H1 (cell line): ENCODE data around the gene PVALB. TPM values are rescaled to one million over a fixed set of nuclear protein-coding genes. Genes with fewer than 3 reads are reported as not detected.

Experiments used
- CTCF ChIA-PET: fragments of 300-600 bp; sonication (Branson Sonifier 250); formaldehyde crosslinking; loops from one replicate; lab custom pipeline; 2021; ENCODE audit not compliant: partially characterized antibody; lab: Charles Lee
- POLR2A ChIA-PET: fragments of 300-600 bp; sonication (Branson Sonifier 250); formaldehyde crosslinking; loops from one replicate; lab custom pipeline; 2021; ENCODE audit warnings: inconsistent platforms; ENCODE audit not compliant: partially characterized antibody; lab: Charles Lee
- DNase-seq, 2 experiments: peaks; one replicate each; pipeline versions ENCODE4 v3.0.0 to v3.0.0-alpha.2; 2010 to 2022; ENCODE audit warnings: low spot score in 2 of 2, low read depth in 1 of 2, mixed read lengths in 1 of 2
- FAIRE-seq: peaks from 2 replicates; lab custom pipeline; 2011; peaks lifted over from hg19 to GRCh38; lab: Jason Lieb, UNC
- H2AFZ ChIP-seq: 2 replicates; pipeline ENCODE4 v1.8.1; 2012; ENCODE audit warnings: low read length, inconsistent platforms
- H2AK5ac ChIP-seq: 2 replicates; pipeline ENCODE4 v1.6.1; 2013; ENCODE audit warnings: low read depth, low read length
- H2BK120ac ChIP-seq: replicated peaks from 2 replicates; pipeline ENCODE3; 2013; ENCODE audit warnings: low read depth, low read length, inconsistent platforms
- H2BK12ac ChIP-seq: 2 replicates; pipeline ENCODE4 v1.6.1; 2013; ENCODE audit warnings: low read depth, low read length
- H2BK15ac ChIP-seq: 2 replicates; pipeline ENCODE4 v1.6.1; 2013; ENCODE audit warnings: low read length
- H2BK20ac ChIP-seq: 2 replicates; pipeline ENCODE4 v1.6.1; 2013; ENCODE audit warnings: low read length
- H2BK5ac ChIP-seq: 2 replicates; pipeline ENCODE4 v1.6.1; 2013; ENCODE audit warnings: low read depth, low read length
- H3K14ac ChIP-seq: 2 replicates; pipeline ENCODE4 v1.6.1; 2013; ENCODE audit warnings: inconsistent platforms; ENCODE audit not compliant: insufficient read length
- H3K18ac ChIP-seq: 2 replicates; pipeline ENCODE4 v1.6.1; 2013; ENCODE audit warnings: low read length; ENCODE audit errors: extremely low read depth
- H3K23ac ChIP-seq: 2 replicates; pipeline ENCODE4 v1.6.1; 2013; ENCODE audit warnings: inconsistent platforms; ENCODE audit not compliant: insufficient read length
- H3K23me2 ChIP-seq: 2 replicates; pipeline ENCODE4 v1.6.1; 2013; ENCODE audit warnings: low read depth, low read length
- H3K27ac ChIP-seq: 2 replicates; pipeline ENCODE4 v1.6.1; 2011; ENCODE audit warnings: low read depth, low read length, inconsistent platforms
- H3K27me3 ChIP-seq, 4 experiments: replicated peaks in 1 of 4; 1 replicate in 1 of 4; 2 replicates in 3 of 4; pipeline versions ENCODE4 v1.6.1 to v1.8.1; 2011 to 2013; ENCODE audit warnings: low read length in 3 of 4, mild to moderate bottlenecking in 3 of 4, inconsistent platforms in 2 of 4, mixed read lengths in 2 of 4, moderate library complexity in 1 of 4; ENCODE audit not compliant: control insufficient read depth in 3 of 4, insufficient read depth in 3 of 4; ENCODE audit errors: extremely low read depth in 1 of 4
- H3K36me3 ChIP-seq, 4 experiments: 2 replicates each; pipeline versions ENCODE4 v1.6.1 to v1.8.1; 2011 to 2013; ENCODE audit warnings: mild to moderate bottlenecking in 4 of 4, low read length in 3 of 4, moderate library complexity in 2 of 4, control low read depth in 1 of 4, inconsistent platforms in 1 of 4; ENCODE audit not compliant: insufficient read depth in 4 of 4, control insufficient read depth in 2 of 4
- H3K4ac ChIP-seq: replicated peaks from 2 replicates; pipeline ENCODE3; 2013; ENCODE audit warnings: low read length, low read depth, mixed read lengths, inconsistent platforms; ENCODE audit not compliant: insufficient read length
- H3K4me1 ChIP-seq, 4 experiments: replicated peaks in 1 of 4; 1 replicate in 1 of 4; 2 replicates in 3 of 4; pipeline versions ENCODE4 v1.6.1 to v1.8.1; 2011 to 2013; ENCODE audit warnings: low read length in 3 of 4, inconsistent platforms in 2 of 4, mixed read lengths in 1 of 4; ENCODE audit not compliant: insufficient read depth in 4 of 4, control insufficient read depth in 3 of 4
- H3K4me2 ChIP-seq, 2 experiments: 2 replicates each; pipeline versions ENCODE4 v1.6.1 to v1.8.1; 2011 to 2013; ENCODE audit warnings: low read depth in 2 of 2, low read length in 2 of 2, control low read depth in 1 of 2, inconsistent platforms in 1 of 2, mild to moderate bottlenecking in 1 of 2; ENCODE audit not compliant: insufficient read depth in 1 of 2
- H3K4me3 ChIP-seq, 4 experiments: fragments of 200-600, 300-600 bp in 1 of 4; sonication (generic), shearing (Covaris generic), sonication (Bioruptor Twin) in 1 of 4; 2 replicates each; pipeline versions ENCODE4 v1.5.1 to v1.8.1; 2011 to 2016; ENCODE audit warnings: low read length in 4 of 4, low read depth in 3 of 4, control low read depth in 2 of 4, inconsistent platforms in 2 of 4, mild to moderate bottlenecking in 2 of 4, mixed read lengths in 1 of 4, moderate library complexity in 1 of 4; ENCODE audit not compliant: insufficient read depth in 2 of 4; ENCODE audit errors: extremely low read depth in 1 of 4
- H3K56ac ChIP-seq: replicated peaks from 2 replicates; pipeline ENCODE3; 2013; ENCODE audit warnings: low read depth, mild to moderate bottlenecking, mixed read lengths, low read length, inconsistent platforms; ENCODE audit not compliant: insufficient read length
- H3K79me1 ChIP-seq: 2 replicates; pipeline ENCODE4 v1.6.1; 2013; ENCODE audit warnings: low read depth, low read length, control low read depth
- H3K79me2 ChIP-seq, 2 experiments: 2 replicates each; pipeline versions ENCODE4 v1.6.1 to v1.8.1; 2012 to 2013; ENCODE audit warnings: low read length in 2 of 2, mild to moderate bottlenecking in 2 of 2, inconsistent platforms in 1 of 2; ENCODE audit not compliant: insufficient read depth in 2 of 2, control insufficient read depth in 1 of 2
- H3K9ac ChIP-seq, 4 experiments: replicated peaks in 1 of 4; 1 replicate in 1 of 4; 2 replicates in 3 of 4; pipeline versions ENCODE4 v1.6.1 to v1.8.1; 2011 to 2013; ENCODE audit warnings: low read depth in 3 of 4, low read length in 3 of 4, control low read depth in 2 of 4, mild to moderate bottlenecking in 2 of 4, moderate library complexity in 2 of 4, inconsistent platforms in 1 of 4; ENCODE audit errors: extremely low read depth in 1 of 4
- H3K9me3 ChIP-seq, 2 experiments: 2 replicates each; pipeline versions ENCODE4 v1.6.1 to v1.8.1; 2012 to 2013; ENCODE audit warnings: mild to moderate bottlenecking in 2 of 2, moderate library complexity in 2 of 2, control low read depth in 1 of 2, inconsistent platforms in 1 of 2, low read depth in 1 of 2, low read length in 1 of 2, mixed read lengths in 1 of 2; ENCODE audit not compliant: insufficient read depth in 2 of 2
- H4K20me1 ChIP-seq, 2 experiments: replicated peaks in 1 of 2; 2 replicates each; pipeline versions ENCODE3 to v1.8.1; 2011 to 2013; ENCODE audit warnings: inconsistent platforms in 2 of 2, low read length in 2 of 2, mild to moderate bottlenecking in 1 of 2; ENCODE audit not compliant: insufficient read depth in 2 of 2, control insufficient read depth in 1 of 2
- H4K5ac ChIP-seq: 2 replicates; pipeline ENCODE4 v1.6.1; 2013; ENCODE audit warnings: low read length, low read depth, mixed read lengths, inconsistent platforms; ENCODE audit not compliant: insufficient read length
- H4K8ac ChIP-seq: 2 replicates; pipeline ENCODE4 v1.8.0; 2013; ENCODE audit warnings: mild to moderate bottlenecking, moderate library complexity, low read length, inconsistent platforms; ENCODE audit not compliant: insufficient read depth; ENCODE audit errors: extremely low read depth
- H4K91ac ChIP-seq: replicated peaks from 2 replicates; pipeline ENCODE3; 2013; ENCODE audit warnings: low read length, mixed read lengths, inconsistent platforms; ENCODE audit not compliant: insufficient read length
- BACH1 ChIP-seq: IDR thresholded peaks from 2 replicates; pipeline ENCODE4 v1.6.1; 2012; ENCODE audit warnings: low read length, improper control_type of control experiment
- CHD2 ChIP-seq: IDR thresholded peaks from 2 replicates; pipeline ENCODE4 v1.6.1; 2012; ENCODE audit warnings: low read length, improper control_type of control experiment
- EZH2 ChIP-seq: fragments of 200-600 bp; sonication (generic); IDR thresholded peaks from 2 replicates; pipeline ENCODE4 v1.7.1; 2012; ENCODE audit warnings: low read depth, mild to moderate bottlenecking, moderate library complexity, low read length, inconsistent platforms; ENCODE audit not compliant: severe bottlenecking
- HDAC2 ChIP-seq, 2 experiments: fragments of 300-600 bp in 1 of 2; sonication (generic) in 1 of 2; IDR thresholded peaks; 2 replicates each; pipeline ENCODE4 v1.6.1; 2011 to 2012; ENCODE audit warnings: low read depth in 2 of 2, low read length in 2 of 2, mild to moderate bottlenecking in 2 of 2, moderate library complexity in 2 of 2, borderline replicate concordance in 1 of 2, inconsistent platforms in 1 of 2
- KDM5A ChIP-seq: fragments of 200-600 bp; IDR thresholded peaks from 2 replicates; pipeline ENCODE4 v1.7.1; 2012; ENCODE audit warnings: mild to moderate bottlenecking, low read length, inconsistent platforms, mixed read lengths
- PHF8 ChIP-seq: fragments of 200-600 bp; sonication (generic); conservative IDR thresholded peaks from 2 replicates; pipeline ENCODE4 v1.7.1; 2012; ENCODE audit warnings: low read depth, mild to moderate bottlenecking, inconsistent platforms, low read length, moderate library complexity
- POLR2A ChIP-seq, 2 experiments: IDR thresholded peaks; 1 replicate in 1 of 2; 2 replicates in 1 of 2; pipeline ENCODE4 v1.6.1; 2011; ENCODE audit warnings: low read depth in 2 of 2, low read length in 2 of 2, mild to moderate bottlenecking in 2 of 2; ENCODE audit errors: control extremely low read depth in 1 of 2
- SIN3A ChIP-seq, 2 experiments: IDR thresholded peaks in 1 of 2; conservative IDR thresholded peaks in 1 of 2; 2 replicates each; pipeline ENCODE4 v1.6.1; 2011 to 2012; ENCODE audit warnings: low read length in 2 of 2, improper control_type of control experiment in 1 of 2, low read depth in 1 of 2, mild to moderate bottlenecking in 1 of 2
- TAF7 ChIP-seq: optimal IDR thresholded peaks from 2 replicates; pipeline ENCODE3; 2011; ENCODE audit warnings: low read depth, mild to moderate bottlenecking, inconsistent platforms, low read length, moderate library complexity, borderline replicate concordance
- WGBS, 2 experiments: shearing (Covaris generic) in 1 of 2; methylation state at CpG; one replicate each; pipeline versions ENCODE4 v1.1.6 to v1.1.7; 2013 to 2015; ENCODE audit warnings: low lambda C conversion rate in 2 of 2, mixed read lengths in 2 of 2, inconsistent platforms in 1 of 2, low coverage in 1 of 2, missing lambda C conversion rate in 1 of 2; ENCODE audit not compliant: insufficient replicate concordance in 2 of 2, insufficient coverage in 1 of 2, insufficient read length in 1 of 2; ENCODE audit errors: extremely low coverage in 1 of 2, missing lambda C conversion rate in 1 of 2; 5-methylcytosine and 5-hydroxymethylcytosine counted together
- polyA plus RNA-seq, 7 experiments: library from polyadenylated mRNA; depleted of rRNA in 3 of 7; stranded (reverse) in 5 of 7; unstranded in 2 of 7; fragments of >200 nt in 5 of 7; fragments of 200-250 nt in 2 of 7; gene quantifications; 1 replicate in 5 of 7; 2 replicates in 1 of 7; 4 replicates in 1 of 7; pipeline versions ENCODE4 v1.2.1 to v1.2.3, GENCODE V29; 2011 to 2013; ENCODE audit warnings: missing spikeins in 2 of 7, mixed read lengths in 2 of 7
- total RNA-seq: library from RNA; stranded (reverse); fragmentation: NEBNext Ultra II Directional; extraction: Animal tissue kit (Norgen Biotek cat#: 25700); gene quantifications from 2 replicates; pipeline ENCODE4 v1.2.1, GENCODE V29; 2021
- TF ChIP-seq, protein P1 (sequence below): IDR thresholded peaks from 2 replicates; pipeline ENCODE4 v1.6.1; 2011; ENCODE audit warnings: low read length, improper control_type of control experiment
- TF ChIP-seq, protein P2 (sequence below): IDR thresholded peaks from 2 replicates; pipeline ENCODE4 v1.6.1; 2011; ENCODE audit warnings: low read depth, mild to moderate bottlenecking, low read length; ENCODE audit not compliant: insufficient read depth

Gene PVALB
- total and polyA plus RNA-seq, 2 of the 8 experiments (the other 6 are each of a cell fraction or from before 2014, with no cell fraction given), result 1.7 to 5.4 TPM

DNA sequence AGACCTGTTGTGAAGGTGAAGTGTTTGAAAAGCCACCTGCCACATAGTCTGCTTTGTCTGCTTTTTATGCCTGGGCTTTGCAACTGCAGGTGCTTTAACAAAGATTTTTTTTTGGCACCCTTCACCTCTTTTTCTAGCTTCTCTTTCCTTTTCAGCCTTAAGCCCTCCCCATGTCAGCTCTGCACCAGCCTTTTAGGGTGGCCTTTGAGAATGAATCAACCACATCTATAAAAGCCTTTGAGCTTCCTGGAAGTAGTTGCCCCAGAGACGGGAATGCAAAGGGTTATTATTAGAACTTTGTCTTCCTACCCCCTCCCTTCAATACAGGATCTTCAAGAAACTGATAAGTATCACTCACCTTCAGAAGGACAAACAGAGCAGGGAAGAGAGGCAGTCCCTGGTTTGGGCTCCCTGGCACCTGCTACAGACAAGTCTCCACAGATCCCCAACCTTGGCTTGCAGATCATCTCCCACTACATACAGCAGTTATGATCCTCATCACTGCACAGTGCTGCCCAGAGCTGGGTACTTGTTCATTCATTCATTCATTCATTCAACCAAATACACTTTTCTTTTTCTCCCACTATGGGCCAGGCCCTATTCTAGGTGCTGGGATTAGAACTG lies 8.0 kb downstream of the PVALB start:
- no peak overlapping the region for H3K18ac ChIP-seq
- H2AK5ac ChIP-seq, result no peak overlapping the region
- H3K36me3 ChIP-seq, result no peaks in the 10 kb centered on the region
- H2BK120ac ChIP-seq, result no peak overlapping the region
- H3K4me1 ChIP-seq, result peaks cover 0 to 5% (median 0%) of the 10 kb centered on the region in 4 experiments; a peak in 2 of 7 replicates
- CTCF ChIA-PET, result interaction anchor here (1.1 to 2.3 kb wide), 2 partner anchors 12 to 47 kb away, joined by 3 to 10 read pairs; no protein-coding TSS in a partner anchor
- no peaks in the 10 kb centered on the region for H4K20me1 ChIP-seq
- no peak overlapping the region for H3K56ac ChIP-seq
- POLR2A ChIA-PET, result no interaction called here
- WGBS, 2 experiments, result 73% methylated on average over 1 of the region's 1 CpG; no CpG with 5 or more reads in 1 of the 2 experiments
- no peak overlapping the region for H4K91ac ChIP-seq
- H3K27me3 ChIP-seq, result peaks cover 0 to 3% (median under 1%) of the 10 kb centered on the region in 4 experiments; a peak in 1 of 7 replicates
- H3K27ac ChIP-seq, result no peak overlapping the region
- no peak overlapping the region for H3K4me3 ChIP-seq
- H4K8ac ChIP-seq, result no peak overlapping the region
- H2BK20ac ChIP-seq, result no peak overlapping the region
- H3K79me2 ChIP-seq, result no peaks in the 10 kb centered on the region
- no peaks in the 10 kb centered on the region for H3K9me3 ChIP-seq
- H3K23me2 ChIP-seq, result no peaks in the 10 kb centered on the region
- no peak overlapping the region for H4K5ac ChIP-seq
- no peak overlapping the region for H3K4ac ChIP-seq
- no peak overlapping the region for H2AFZ ChIP-seq
- no peak overlapping the region for H3K23ac ChIP-seq
- no peak overlapping the region for H2BK15ac ChIP-seq
- no peak overlapping the region for H3K4me2 ChIP-seq
- H2BK12ac ChIP-seq, result no peak overlapping the region
- DNase-seq, result no peak
- no peak overlapping the region for H2BK5ac ChIP-seq
- no peak overlapping the region for H3K9ac ChIP-seq
- H3K79me1 ChIP-seq, result no peaks in the 10 kb centered on the region
- no peak for FAIRE-seq
- H3K14ac ChIP-seq, result no peak overlapping the region
- TF ChIP-seq CHD2, result no peak
- no peak for TF ChIP-seq PHF8
- no peak for TF ChIP-seq POLR2A (IDR thresholded peaks at IDR 0.05; ENCODE audit: control extremely low read depth in 1 of 2, low read depth in 2 of 2, low read length in 2 of 2)
- TF ChIP-seq TAF7, result no peak
- TF ChIP-seq, protein P1, sequence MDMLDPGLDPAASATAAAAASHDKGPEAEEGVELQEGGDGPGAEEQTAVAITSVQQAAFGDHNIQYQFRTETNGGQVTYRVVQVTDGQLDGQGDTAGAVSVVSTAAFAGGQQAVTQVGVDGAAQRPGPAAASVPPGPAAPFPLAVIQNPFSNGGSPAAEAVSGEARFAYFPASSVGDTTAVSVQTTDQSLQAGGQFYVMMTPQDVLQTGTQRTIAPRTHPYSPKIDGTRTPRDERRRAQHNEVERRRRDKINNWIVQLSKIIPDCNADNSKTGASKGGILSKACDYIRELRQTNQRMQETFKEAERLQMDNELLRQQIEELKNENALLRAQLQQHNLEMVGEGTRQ, result no peak
- TF ChIP-seq EZH2, result no peak
- no peak for TF ChIP-seq KDM5A
- no peak for TF ChIP-seq BACH1
- no peak for TF ChIP-seq HDAC2 (IDR thresholded peaks at IDR 0.05; ENCODE audit: borderline replicate concordance in 1 of 2, low read depth in 2 of 2, low read length in 2 of 2)
- no peak for TF ChIP-seq SIN3A (conservative IDR thresholded peaks at IDR 0.05 in 1 of 2, IDR thresholded peaks at IDR 0.05 in 1 of 2; ENCODE audit: low read depth in 1 of 2, low read length in 2 of 2)
- TF ChIP-seq, protein P2, sequence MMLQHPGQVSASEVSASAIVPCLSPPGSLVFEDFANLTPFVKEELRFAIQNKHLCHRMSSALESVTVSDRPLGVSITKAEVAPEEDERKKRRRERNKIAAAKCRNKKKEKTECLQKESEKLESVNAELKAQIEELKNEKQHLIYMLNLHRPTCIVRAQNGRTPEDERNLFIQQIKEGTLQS, result no peak
